Measurements from ENCODE around the gene FOXK1.
"Not testable (repeated sequence)": the region's sequence is repeated elsewhere in the genome, so short reads cannot be mapped to it uniquely, and the experiment has no call there.

The FOXK1 gene

DNA sequence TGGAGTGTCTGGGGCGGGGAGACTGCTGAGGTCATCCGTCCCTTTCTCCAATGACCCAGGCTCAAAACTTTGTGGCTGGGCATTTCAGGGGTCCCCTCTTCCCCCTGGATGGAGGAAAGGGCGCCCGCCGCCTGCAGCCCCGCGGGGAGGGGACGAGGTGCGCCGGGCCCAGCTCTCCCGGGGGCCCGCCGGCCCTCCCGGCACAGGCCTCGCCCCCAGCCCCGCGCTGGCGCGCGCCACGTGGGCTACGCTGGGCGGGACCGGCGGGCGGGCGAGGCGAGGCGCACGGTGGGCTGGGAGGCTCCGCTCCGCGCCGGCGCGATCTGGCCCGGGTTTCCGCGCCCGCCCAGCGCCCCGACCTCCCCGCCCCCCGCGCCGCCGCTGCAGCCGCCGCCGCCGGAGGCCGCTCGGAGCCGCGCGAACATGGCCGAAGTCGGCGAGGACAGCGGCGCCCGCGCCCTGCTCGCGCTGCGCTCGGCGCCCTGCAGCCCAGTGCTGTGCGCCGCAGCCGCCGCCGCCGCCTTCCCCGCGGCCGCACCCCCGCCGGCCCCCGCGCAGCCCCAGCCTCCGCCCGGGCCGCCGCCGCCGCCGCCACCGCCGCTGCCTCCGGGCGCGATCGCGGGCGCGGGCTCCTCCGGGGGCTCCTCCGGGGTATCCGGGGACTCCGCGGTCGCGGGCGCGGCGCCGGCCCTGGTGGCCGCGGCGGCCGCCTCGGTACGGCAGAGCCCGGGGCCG, at the start of gene FOXK1:
TSS of gene FOXK1 (plus strand) at position 410 of the 735 bp plus-strand sequence. CDS start at position 424, 14 bp downstream.
- peak; percentile 73 for DNase-seq

DNA sequence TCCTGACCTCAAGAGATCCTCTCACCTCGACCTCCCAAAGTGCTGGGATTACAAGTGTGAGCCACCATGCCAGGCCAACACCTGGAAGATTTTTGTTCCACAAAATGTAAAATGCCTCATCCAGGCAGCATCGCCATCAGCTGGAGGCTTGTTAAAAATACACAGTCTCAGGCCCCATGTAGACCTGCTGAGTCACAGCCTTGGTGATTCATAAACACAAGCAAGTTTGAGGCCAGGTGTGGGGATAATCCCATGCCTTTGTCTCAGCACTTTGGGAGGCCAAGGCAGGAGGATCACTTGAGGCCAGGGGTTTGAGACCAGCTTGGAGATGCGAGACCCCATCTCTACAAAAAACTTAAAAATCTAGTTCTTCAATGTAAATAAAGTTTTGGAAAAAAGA, 49.1 kb upstream of the FOXK1 start:
- peak; percentile 83 for DNase-seq

GRCh38 chr7:4634166-4634565, 47.9 kb upstream of the FOXK1 start:
- DNase-seq = no peak

GRCh38 chr7:4638781-4639575, 43.1 kb upstream of the FOXK1 start:
- no peak for DNase-seq

DNA sequence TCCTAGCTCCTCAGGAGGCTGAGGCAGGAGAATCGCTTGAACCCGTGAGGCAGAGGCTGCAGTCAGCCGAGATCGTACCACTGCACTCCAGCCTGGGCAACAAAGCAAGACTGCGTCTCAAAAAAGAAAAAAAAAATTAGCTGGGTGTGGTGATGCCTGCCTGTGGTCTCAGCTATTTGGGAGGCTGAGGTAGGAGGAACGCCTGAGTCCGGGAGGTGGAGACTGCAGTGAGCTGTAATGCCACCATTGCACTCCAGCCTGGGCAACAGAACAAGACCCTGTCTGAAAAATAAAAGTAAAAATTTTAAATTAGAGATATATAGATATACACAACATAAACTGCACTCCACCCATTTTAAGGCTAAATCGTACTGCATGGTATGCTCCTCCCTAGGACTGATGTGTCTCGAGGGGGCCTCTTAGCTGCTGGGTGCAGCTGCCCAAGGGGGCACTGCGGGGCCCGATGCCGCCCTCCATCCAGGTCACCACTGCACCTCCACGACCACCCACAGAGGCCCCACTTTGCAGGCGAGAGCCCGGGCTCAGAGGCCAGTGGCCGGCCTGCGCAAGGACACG, 40.9 kb upstream of the FOXK1 start:
- DNase-seq = no peak

GRCh38 chr7:4641667-4642467, 40.2 kb upstream of the FOXK1 start:
- DNase-seq = peak; percentile 92

- no peak for DNase-seq
Observed at GRCh38 chr7:4642468-4643203, 39.5 kb upstream of the FOXK1 start.

GRCh38 chr7:4643204-4643471, 39.0 kb upstream of the FOXK1 start:
- DNase-seq = not testable (repeated sequence)

DNA sequence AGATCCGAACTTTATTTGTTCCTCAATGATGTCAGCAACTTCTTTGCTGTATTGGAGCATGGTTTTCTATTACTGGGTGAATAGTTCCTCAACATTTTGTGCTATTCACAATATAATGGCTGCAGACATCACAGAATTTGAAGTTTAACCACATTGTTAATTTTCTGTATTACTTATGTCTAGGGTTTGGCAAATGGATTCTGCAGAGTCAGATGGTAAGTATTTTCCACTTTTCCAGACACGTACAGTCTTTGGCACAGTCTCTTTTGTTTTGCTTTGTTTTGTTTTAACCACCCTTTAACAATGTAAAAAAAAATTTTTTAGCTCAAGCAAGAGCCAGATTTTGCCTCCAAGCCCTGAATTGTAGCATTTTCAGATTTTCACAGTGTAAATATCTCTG, 36.8 kb upstream of the FOXK1 start:
- DNase-seq = no peak

- no peak for DNase-seq
Observed at GRCh38 chr7:4648111-4648510, 34.0 kb upstream of the FOXK1 start.

GRCh38 chr7:4650433-4651047, 31.6 kb upstream of the FOXK1 start:
- no peak for DNase-seq

- DNase-seq = no peak
Observed at GRCh38 chr7:4653771-4654170, 28.3 kb upstream of the FOXK1 start.

DNA sequence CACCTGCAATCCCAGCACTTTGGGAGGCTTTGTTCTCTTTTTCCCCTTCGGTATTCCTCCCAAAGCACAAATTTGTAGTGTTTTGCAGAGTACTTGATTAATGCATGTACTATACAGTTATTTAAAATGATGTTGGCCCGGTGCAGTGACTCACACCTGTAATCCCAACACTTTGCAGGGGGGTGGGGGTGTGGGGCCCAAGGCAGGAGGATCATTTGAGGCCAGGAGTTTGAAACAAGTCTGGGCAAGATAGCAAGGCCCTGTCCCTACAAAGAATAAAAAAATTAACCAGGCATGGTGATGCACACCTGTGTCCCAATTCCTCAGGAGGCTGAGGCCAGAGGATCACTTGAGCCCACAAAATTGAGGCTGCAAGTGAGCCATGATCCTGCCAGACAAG, 26.8 kb upstream of the FOXK1 start:
- DNase-seq = no peak

GRCh38 chr7:4655896-4656295, 26.2 kb upstream of the FOXK1 start:
- no peak for DNase-seq

- DNase-seq = no peak
Observed at GRCh38 chr7:4657640-4658417, 24.3 kb upstream of the FOXK1 start.

GRCh38 chr7:4659551-4660286, 22.4 kb upstream of the FOXK1 start:
- DNase-seq = no peak

- DNase-seq = no peak
Observed at GRCh38 chr7:4661871-4662270, 20.2 kb upstream of the FOXK1 start.

GRCh38 chr7:4663239-4664018, 18.7 kb upstream of the FOXK1 start:
- no peak for DNase-seq

DNA sequence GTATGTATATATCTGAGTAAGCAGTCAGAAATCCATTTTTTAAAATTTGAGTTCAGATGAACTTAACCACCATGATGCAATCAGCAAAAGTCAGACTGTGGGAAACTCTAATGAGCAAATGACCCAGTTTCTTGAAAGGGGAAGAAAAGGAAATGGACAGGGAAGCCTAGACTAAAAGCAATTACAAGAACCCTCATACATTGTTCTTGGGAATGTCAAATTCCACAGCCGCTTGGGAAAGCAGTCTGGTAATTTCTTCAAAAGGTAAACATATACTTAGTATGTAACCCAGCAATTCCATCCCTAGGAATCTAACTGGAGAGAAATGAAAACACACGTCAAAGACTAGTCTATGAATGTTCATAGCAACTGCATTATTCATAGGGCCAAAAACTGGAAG, 16.4 kb upstream of the FOXK1 start:
- peak; percentile 91 for DNase-seq

Data from NCI-H226 (cell line).